HEK293T (cell line): ENCODE data around the gene IL6R.

Experiments used
- CTCF ChIA-PET: fragments of 350-600 bp; formaldehyde crosslinking; extraction: SDS; loops from one replicate; lab custom pipeline; 2021; ENCODE audit warnings: antibody characterized with exemption, inconsistent platforms; lab: Yijun Ruan, JAX
- POLR2A ChIA-PET: fragments of 350-600 bp; formaldehyde crosslinking; extraction: SDS; loops from one replicate; lab custom pipeline; 2020; ENCODE audit warnings: antibody characterized with exemption, inconsistent platforms; lab: Yijun Ruan, JAX
- DNase-seq: peaks from one replicate; pipeline ENCODE4 v3.0.0; 2012; ENCODE audit warnings: mixed read lengths; ENCODE audit errors: extremely low spot score
- ARNT ChIP-seq: fragments of 450-650 bp; IDR thresholded peaks from 2 replicates; pipeline ENCODE4 v1.6.1; 2017; ENCODE audit warnings: mild to moderate bottlenecking
- BHLHE40 ChIP-seq: fragments of 450-650 bp; IDR thresholded peaks from 2 replicates; pipeline ENCODE4 v1.6.1; 2016; ENCODE audit warnings: mild to moderate bottlenecking, moderate library complexity, borderline replicate concordance
- CTBP1 ChIP-seq: fragments of 450-650 bp; IDR thresholded peaks from 2 replicates; pipeline ENCODE4 v1.6.1; 2016; ENCODE audit warnings: borderline replicate concordance
- ELF4 ChIP-seq: fragments of 450-650 bp; IDR thresholded peaks from 2 replicates; pipeline ENCODE4 v1.6.1; 2017; ENCODE audit warnings: antibody characterized with exemption
- FOXA1 ChIP-seq: fragments of 450-650 bp; IDR thresholded peaks from 2 replicates; pipeline ENCODE4 v1.6.1; 2016; ENCODE audit warnings: mild to moderate bottlenecking
- FOXK2 ChIP-seq: fragments of 450-650 bp; IDR thresholded peaks from 2 replicates; pipeline ENCODE4 v1.6.1; 2016; ENCODE audit warnings: mild to moderate bottlenecking
- FOXM1 ChIP-seq: fragments of 450-650 bp; IDR thresholded peaks from 2 replicates; pipeline ENCODE4 v1.6.1; 2017; ENCODE audit warnings: mild to moderate bottlenecking, borderline replicate concordance
- HDGF ChIP-seq: fragments of 450-650 bp; IDR thresholded peaks from 2 replicates; pipeline ENCODE4 v1.6.1; 2017; ENCODE audit warnings: antibody characterized with exemption, borderline replicate concordance
- L3MBTL2 ChIP-seq: fragments of 450-650 bp; conservative IDR thresholded peaks from 2 replicates; pipeline ENCODE4 v1.6.1; 2016; ENCODE audit warnings: mild to moderate bottlenecking
- LEF1 ChIP-seq: fragments of 450-650 bp; IDR thresholded peaks from 2 replicates; pipeline ENCODE4 v1.6.1; 2017; ENCODE audit warnings: mild to moderate bottlenecking, borderline replicate concordance
- NFRKB ChIP-seq: fragments of 450-650 bp; IDR thresholded peaks from 2 replicates; pipeline ENCODE4 v1.6.1; 2016; ENCODE audit warnings: mild to moderate bottlenecking, moderate library complexity
- PKNOX1 ChIP-seq: fragments of 450-650 bp; IDR thresholded peaks from 2 replicates; pipeline ENCODE4 v1.6.1; 2016
- SP1 ChIP-seq: fragments of 450-650 bp; IDR thresholded peaks from 2 replicates; pipeline ENCODE4 v1.6.1; 2017
- SUZ12 ChIP-seq: fragments of 450-650 bp; IDR thresholded peaks from 2 replicates; pipeline ENCODE4 v1.6.1; 2016; ENCODE audit warnings: mild to moderate bottlenecking
- TARDBP ChIP-seq: fragments of 450-650 bp; IDR thresholded peaks from 2 replicates; pipeline ENCODE4 v1.6.1; 2016
- ZNF384 ChIP-seq: fragments of 450-650 bp; IDR thresholded peaks from 2 replicates; pipeline ENCODE4 v1.6.1; 2016

Gene IL6R

GRCh38 chr1:154414606-154415005 lies 9.5 kb downstream of the IL6R start:
- no peak for TF ChIP-seq HDGF
- no peak for TF ChIP-seq ZNF384
- no peak for TF ChIP-seq NFRKB
- no peak for TF ChIP-seq BHLHE40
- TF ChIP-seq PKNOX1, result no peak
- no peak for TF ChIP-seq FOXA1
- no peak for TF ChIP-seq SUZ12
- no peak for TF ChIP-seq FOXM1
- no peak for TF ChIP-seq ARNT
- TF ChIP-seq L3MBTL2, result no peak
- TF ChIP-seq LEF1, result no peak
- no peak for TF ChIP-seq CTBP1
- TF ChIP-seq FOXK2, result no peak
- no peak for TF ChIP-seq SP1
- TF ChIP-seq ELF4, result no peak
- TF ChIP-seq TARDBP, result no peak
- ChIA-PET CTCF (interaction anchor here (1.1 kb wide), 1 partner anchor 65 kb away, joined by 4 read pairs; no protein-coding TSS in a partner anchor), POLR2A (interaction anchor here (1.3 kb wide), 1 partner anchor 9 kb away, joined by 5 read pairs; no protein-coding TSS in a partner anchor)
- DNase-seq, result no peak

- POLR2A ChIA-PET, result interaction anchor here (1.5 kb wide), 1 partner anchor 11 kb away, joined by 5 read pairs; no protein-coding TSS in a partner anchor
- CTCF ChIA-PET, result interaction anchor here (0.9 to 1.1 kb wide), 3 partner anchors 9 to 130 kb away, joined by 3 to 5 read pairs (median 4); no protein-coding TSS in a partner anchor
Observed at GRCh38 chr1:154416471-154417337, 11.6 kb downstream of the IL6R start.

GRCh38 chr1:154417338-154417608 lies 12.1 kb downstream of the IL6R start:
- no peak for DNase-seq

More at GRCh38 chr1:154416471-154417337, 11.6 kb downstream of the IL6R start:
- no peak for TF ChIP-seq NFRKB
- TF ChIP-seq FOXA1, result no peak
- TF ChIP-seq ZNF384, result no peak
- TF ChIP-seq SP1, result no peak
- no peak for TF ChIP-seq CTBP1
- no peak for TF ChIP-seq L3MBTL2
- no peak for TF ChIP-seq PKNOX1
- no peak for TF ChIP-seq TARDBP
- no peak for TF ChIP-seq FOXM1
- TF ChIP-seq BHLHE40, result no peak
- no peak for TF ChIP-seq LEF1
- no peak for TF ChIP-seq ELF4
- no peak for TF ChIP-seq HDGF
- no peak for TF ChIP-seq SUZ12
- no peak for TF ChIP-seq FOXK2
- no peak for DNase-seq

DNA sequence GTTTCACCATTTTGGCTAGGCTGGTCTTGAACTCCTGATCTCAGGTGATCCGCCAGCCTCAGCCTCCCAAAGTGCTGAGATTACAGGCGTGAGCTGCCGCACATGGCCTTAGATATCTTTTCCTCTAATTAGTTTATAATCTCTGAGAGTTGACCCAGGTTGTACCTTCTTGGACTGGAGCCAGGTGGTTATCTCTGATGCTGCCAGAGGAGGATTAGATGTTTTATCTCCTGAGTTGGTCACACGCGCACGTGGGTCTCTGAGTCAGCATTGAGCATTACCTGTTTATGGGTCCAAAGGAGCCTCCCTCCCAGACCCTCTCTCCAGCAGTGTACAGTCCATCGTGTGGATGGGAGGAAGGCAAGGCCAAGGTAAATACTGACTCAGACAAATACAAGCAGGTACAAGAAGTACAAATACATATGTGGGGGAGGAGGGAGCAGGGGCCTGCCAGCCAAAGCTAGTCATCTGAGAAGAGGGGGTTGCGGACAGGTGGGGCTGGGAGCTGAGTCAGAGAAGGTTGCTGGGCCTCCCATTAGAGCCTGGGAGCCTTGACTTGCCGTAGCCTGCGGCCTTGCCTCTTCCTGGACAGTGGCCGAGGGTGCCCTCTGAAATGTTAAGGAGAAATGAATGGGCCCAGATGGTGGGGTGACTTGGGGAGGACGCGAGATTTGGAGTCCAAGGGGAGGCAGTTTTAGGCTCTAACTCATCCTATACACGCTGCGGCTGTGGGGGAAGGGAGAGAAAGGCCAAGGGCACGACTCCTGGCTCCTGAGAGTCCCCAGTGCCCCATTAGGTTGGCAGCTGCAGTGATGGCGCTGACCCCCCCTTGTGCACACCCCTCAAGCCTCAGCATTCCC lies 13.1 kb downstream of the IL6R start:
- no peak for DNase-seq
- POLR2A ChIA-PET, result interaction anchor here (1.5 kb wide), 1 partner anchor 12 kb away, joined by 5 read pairs; no protein-coding TSS in a partner anchor
- TF ChIP-seq TARDBP, result no peak
- no peak for TF ChIP-seq ARNT
- TF ChIP-seq SP1, result no peak
- no peak for TF ChIP-seq ZNF384
- no peak for TF ChIP-seq BHLHE40
- CTCF ChIA-PET, result interaction anchor here (0.9 to 1.2 kb wide), 2 partner anchors 128 kb away, joined by 3 read pairs; no protein-coding TSS in a partner anchor

More at GRCh38 chr1:154417338-154417608, 12.1 kb downstream of the IL6R start:
- TF ChIP-seq CTBP1 (no peak), FOXA1 (no peak)
- ChIA-PET CTCF (interaction anchor here (0.9 kb wide), 1 partner anchor 129 kb away, joined by 3 read pairs; no protein-coding TSS in a partner anchor), POLR2A (interaction anchor here (1.5 kb wide), 1 partner anchor 11 kb away, joined by 5 read pairs; no protein-coding TSS in a partner anchor)

GRCh38 chr1:154418923-154419619 lies 13.9 kb downstream of the IL6R start:
- ChIA-PET CTCF (interaction anchor here (1.2 kb wide), 1 partner anchor 128 kb away, joined by 3 read pairs; no protein-coding TSS in a partner anchor), POLR2A (no interaction called here)
- DNase-seq, result no peak
- no peak for TF ChIP-seq BHLHE40
- no peak for TF ChIP-seq L3MBTL2
- no peak for TF ChIP-seq PKNOX1
- TF ChIP-seq LEF1, result no peak
- TF ChIP-seq ARNT, result no peak
- no peak for TF ChIP-seq CTBP1
- TF ChIP-seq SP1, result no peak
- no peak for TF ChIP-seq SUZ12
- TF ChIP-seq TARDBP, result no peak
- TF ChIP-seq FOXM1, result no peak
- no peak for TF ChIP-seq FOXA1
- no peak for TF ChIP-seq ELF4
- no peak for TF ChIP-seq FOXK2
